Astrocyte of the cerebellum (primary cell): ENCODE data around the gene NOL12.

Source experiments
- DNase-seq: peaks from one replicate; pipeline ENCODE4 v3.0.0-alpha.2; 2011; ENCODE audit warnings: low read depth
- H3K4me3 ChIP-seq: 2 replicates; pipeline ENCODE4 v1.5.1; 2011; ENCODE audit warnings: mild to moderate bottlenecking, low read depth, low read length, moderate library complexity
- CTCF ChIP-seq: IDR thresholded peaks from 2 replicates; pipeline ENCODE4 v1.5.1; 2012; ENCODE audit warnings: low read length, low read depth, moderate library complexity, mild to moderate bottlenecking; ENCODE audit errors: missing control alignments
- in situ Hi-C: cut with HindIII; loops from 2 replicates; pipeline ENCODE4 v1.10.0; 2017; ENCODE audit warnings: low sequenced_read_pairs

NOL12 gene

GRCh38 chr22:37739035-37739434 is 52.9 kb downstream of the NOL12 start:
- no peak for DNase-seq

GRCh38 chr22:37739611-37740049 is 53.5 kb downstream of the NOL12 start:
- in situ Hi-C loops: no loop called here
- H3K4me3 ChIP-seq: no peak overlapping the region
- no peak for DNase-seq
- TF ChIP-seq CTCF: no peak

More at GRCh38 chr22:37739035-37739434, 52.9 kb downstream of the NOL12 start:
- in situ Hi-C loops: no loop called here
- H3K4me3 ChIP-seq: no peak overlapping the region
- TF ChIP-seq CTCF: no peak

GRCh38 chr22:37740455-37741311 is 54.5 kb downstream of the NOL12 start:
- in situ Hi-C loops: no loop called here
- DNase-seq: no peak
- no peak for TF ChIP-seq CTCF
- H3K4me3 ChIP-seq: no peak overlapping the region

- in situ Hi-C loops: no loop called here
- no peak for TF ChIP-seq CTCF
- DNase-seq: peak; percentile 92
- H3K4me3 ChIP-seq: no peak overlapping the region
Observed at GRCh38 chr22:37741312-37741795, 55.2 kb downstream of the NOL12 start.

- H3K4me3 ChIP-seq: no peak overlapping the region
- peak; percentile 86 for DNase-seq
- in situ Hi-C loops: no loop called here
- no peak for TF ChIP-seq CTCF
Observed at GRCh38 chr22:37742376-37743171, 56.4 kb downstream of the NOL12 start.
